K562 (cell line): Measurements from ENCODE around the gene PLEKHH2.

Source experiments
- CBFB ChIP-seq: sonication (generic); formaldehyde crosslinking; IDR thresholded peaks from 2 replicates; pipeline ENCODE4 v1.4.0; 2020; ENCODE audit warnings: mild to moderate bottlenecking, missing genetic modification reagents
- CHD4 ChIP-seq: fragments of 200-600 bp; sonication (generic); IDR thresholded peaks from 3 replicates; pipeline ENCODE4 v1.6.1; 2012; ENCODE audit warnings: low read depth, mild to moderate bottlenecking, mixed read lengths, low read length, inconsistent platforms; ENCODE audit not compliant: insufficient read depth, insufficient replicate concordance, poor library complexity, severe bottlenecking
- CTCF ChIP-seq, 3 experiments: IDR thresholded peaks in 2 of 3; conservative IDR thresholded peaks in 1 of 3; 2 replicates each; pipeline ENCODE4 v1.5.1; 2011 to 2012; ENCODE audit warnings: low read length in 3 of 3, mild to moderate bottlenecking in 3 of 3, control low read depth in 2 of 3, improper control_type of control experiment in 1 of 3, inconsistent platforms in 1 of 3, low read depth in 1 of 3, mixed read lengths in 1 of 3, moderate library complexity in 1 of 3; ENCODE audit not compliant: insufficient read depth in 2 of 3
- E2F1 ChIP-seq: sonication (generic); formaldehyde crosslinking; IDR thresholded peaks from 2 replicates; pipeline ENCODE4 v1.8.1; 2023; ENCODE audit warnings: mild to moderate bottlenecking, missing genetic modification reagents, moderate library complexity
- FOXA1 ChIP-seq: fragments of 450-650 bp; IDR thresholded peaks from 2 replicates; pipeline ENCODE4 v1.6.1; 2016; ENCODE audit warnings: mild to moderate bottlenecking, borderline replicate concordance
- JUND ChIP-seq, 2 experiments: IDR thresholded peaks; 2 replicates in 1 of 2; 3 replicates in 1 of 2; pipeline ENCODE4 v1.6.1; 2011; ENCODE audit warnings: borderline replicate concordance in 2 of 2, low read depth in 2 of 2, low read length in 2 of 2, improper control_type of control experiment in 1 of 2, missing biosample characterization in 1 of 2, missing genetic modification characterization in 1 of 2, missing genetic modification reagents in 1 of 2
- NFYB ChIP-seq: IDR thresholded peaks from 2 replicates; pipeline ENCODE4 v1.6.1; 2011; ENCODE audit warnings: mild to moderate bottlenecking, moderate library complexity; ENCODE audit not compliant: insufficient read length; ENCODE audit errors: extremely low read depth
- NR4A1 ChIP-seq, 2 experiments: fragments of 250-450 bp in 1 of 2; fragments of 450-650 bp in 1 of 2; sonication (Bioruptor Pico) in 1 of 2; IDR thresholded peaks; 2 replicates each; pipeline versions ENCODE4 v1.4.0 to v1.6.1; 2016 to 2020; ENCODE audit warnings: mild to moderate bottlenecking in 2 of 2, missing compliant biosample characterization in 1 of 2, missing genetic modification characterization in 1 of 2, moderate library complexity in 1 of 2
- POLR2AphosphoS5 ChIP-seq: IDR thresholded peaks from 2 replicates; pipeline ENCODE4 v1.6.1; 2011; ENCODE audit warnings: mild to moderate bottlenecking, low read depth, low read length, moderate library complexity; ENCODE audit not compliant: control insufficient read depth, insufficient read depth
- RNF219 ChIP-seq: fragments of 250-450 bp; sonication (Bioruptor Pico); IDR thresholded peaks from 2 replicates; pipeline ENCODE4 v1.5.0; 2022; ENCODE audit warnings: mild to moderate bottlenecking
- SP1 ChIP-seq: sonication (generic); formaldehyde crosslinking; IDR thresholded peaks from 2 replicates; pipeline ENCODE4 v1.8.1; 2022; ENCODE audit warnings: mild to moderate bottlenecking, missing genetic modification reagents
- XRCC5 ChIP-seq: fragments of 200-400 bp; formaldehyde crosslinking; IDR thresholded peaks from 2 replicates; pipeline ENCODE4 v1.6.1; 2017; ENCODE audit warnings: low read depth, mild to moderate bottlenecking, low read length
- ZBTB26 ChIP-seq: fragments of 450-650 bp; formaldehyde crosslinking; IDR thresholded peaks from 2 replicates; pipeline ENCODE4 v1.4.0; 2022; ENCODE audit warnings: missing genetic modification characterization
- ZNF253 ChIP-seq: fragments of 250-450 bp; sonication (Bioruptor Pico); conservative IDR thresholded peaks from 2 replicates; pipeline ENCODE4 v1.6.1; 2021; ENCODE audit warnings: mild to moderate bottlenecking

GRCh38 chr2:43796206-43796605 is 159.1 kb downstream of the PLEKHH2 start:
- no peak for TF ChIP-seq RNF219 (CRISPR knock-in tag)
- TF ChIP-seq ZNF253 = no peak
- no peak for TF ChIP-seq CHD4
- TF ChIP-seq SP1 = no peak
- no peak for TF ChIP-seq CTCF (IDR thresholded peaks at IDR 0.05 in 2 of 3, conservative IDR thresholded peaks at IDR 0.05 in 1 of 3; ENCODE audit: insufficient read depth in 2 of 3, low read depth in 1 of 3, low read length in 3 of 3)
- no peak for TF ChIP-seq CBFB (CRISPR knock-in tag)
- TF ChIP-seq POLR2AphosphoS5 = no peak
- TF ChIP-seq JUND (IDR thresholded peaks at IDR 0.05; ENCODE audit: borderline replicate concordance, low read depth, low read length) = no peak
- TF ChIP-seq JUND (tag; IDR thresholded peaks at IDR 0.05; ENCODE audit: borderline replicate concordance, low read depth, low read length) = no peak
- TF ChIP-seq FOXA1 = no peak
- TF ChIP-seq ZBTB26 (CRISPR knock-in tag) = no peak
- TF ChIP-seq E2F1 (CRISPR knock-in tag) = no peak
- no peak for TF ChIP-seq NFYB
- TF ChIP-seq XRCC5 = no peak
- no peak for TF ChIP-seq NR4A1 (CRISPR knock-in tag; IDR thresholded peaks at IDR 0.05)
- no peak for TF ChIP-seq NR4A1 (tag; IDR thresholded peaks at IDR 0.05)
